Natural killer cell (primary cell): ENCODE measurements around the gene WDR5. TPM values are rescaled to one million over a fixed set of nuclear protein-coding genes. Genes with fewer than 3 reads are reported as not detected.

Source experiments
- ATAC-seq, 3 donors: fragments of 150-1000 bp in 2 of 3; fragments of 200-7000 bp in 1 of 3; cut with Tn5 transposase; 1 replicate in 1 of 3; 2 replicates in 2 of 3; pipeline ENCODE4 v1.10.0; 2021; ENCODE audit warnings: mild to moderate bottlenecking in 2 of 3, moderate library complexity in 2 of 3
- DNase-seq, 2 donors: peaks; one replicate each; pipeline versions ENCODE4 v3.0.0 to v3.0.0-alpha.2; 2013 to 2021; ENCODE audit warnings: mixed read lengths in 1 of 2
- H3K27ac ChIP-seq: one replicate; pipeline ENCODE4 v1.5.1; 2013; ENCODE audit warnings: mild to moderate bottlenecking, low read length
- H3K27me3 ChIP-seq: one replicate; pipeline ENCODE4 v1.6.1; 2013; ENCODE audit warnings: low read length; ENCODE audit not compliant: control insufficient read depth, insufficient read depth
- H3K36me3 ChIP-seq: one replicate; pipeline ENCODE4 v1.6.1; 2013; ENCODE audit warnings: low read length; ENCODE audit not compliant: control insufficient read depth, insufficient read depth
- H3K4me1 ChIP-seq: one replicate; pipeline ENCODE4 v1.6.1; 2013; ENCODE audit warnings: low read length; ENCODE audit not compliant: control insufficient read depth, insufficient read depth
- H3K4me3 ChIP-seq: one replicate; pipeline ENCODE4 v1.5.1; 2013; ENCODE audit warnings: low read length
- H3K9me3 ChIP-seq: one replicate; pipeline ENCODE4 v1.6.1; 2013; ENCODE audit warnings: low read length; ENCODE audit not compliant: control insufficient read depth, insufficient read depth
- H3K27ac Mint-ChIP-seq, 2 donors: one replicate each; pipeline ENCODE4 v1.8.0; 2022; ENCODE audit warnings: mild to moderate bottlenecking in 2 of 2, mixed read lengths in 2 of 2, moderate library complexity in 1 of 2
- H3K27me3 Mint-ChIP-seq, 2 donors: one replicate each; pipeline ENCODE4 v1.8.0; 2022; ENCODE audit warnings: low read depth in 2 of 2, mixed read lengths in 2 of 2
- H3K36me3 Mint-ChIP-seq: one replicate; pipeline ENCODE4 v1.8.0; 2022; ENCODE audit warnings: mixed read lengths
- H3K4me1 Mint-ChIP-seq, 2 donors: one replicate each; pipeline ENCODE4 v1.8.0; 2022; ENCODE audit warnings: mixed read lengths in 2 of 2
- H3K4me3 Mint-ChIP-seq: one replicate; pipeline ENCODE4 v1.8.0; 2022; ENCODE audit warnings: mild to moderate bottlenecking, moderate library complexity, mixed read lengths
- H3K9me3 Mint-ChIP-seq, 2 donors: one replicate each; pipeline ENCODE4 v1.8.0; 2022; ENCODE audit warnings: mixed read lengths in 2 of 2
- CTCF ChIP-seq: fragments of 200-600 bp; IDR thresholded peaks from one replicate; pipeline ENCODE4 v1.8.0; 2022; ENCODE audit warnings: antibody characterized with exemption
- WGBS: methylation state at CpG from one replicate; pipeline ENCODE4 v1.1.7; 2013; ENCODE audit warnings: missing lambda C conversion rate; ENCODE audit not compliant: insufficient coverage; 5-methylcytosine and 5-hydroxymethylcytosine counted together
- intact Hi-C: fragments of 100-400 bp; cut with micrococcal nuclease; formaldehyde crosslinking; loops from one replicate; pipeline ENCODE4 v1.14.2; 2022
- total RNA-seq, 4 donors: library from RNA; stranded (reverse); fragments of 120-200 nt in 1 of 4; gene quantifications; one replicate each; pipeline versions ENCODE4 v1.2.3 to v1.2.4, GENCODE V29; 2013 to 2022

Gene WDR5
- total RNA-seq, 3 donors from 2014 or later (not counting 1 experiment from before 2014, with no cell fraction given), result 12.9 to 18.6 (median 15.9) TPM

- Mint-ChIP-seq H3K27ac (no peak overlapping the region), H3K36me3 (no peaks in the 10 kb centered on the region)
Measured at GRCh38 chr9:134155812-134156377, 20.0 kb downstream of the WDR5 start.

GRCh38 chr9:134156564-134157377 is 20.9 kb downstream of the WDR5 start:
- 91% methylated on average over 33 of the region's 33 CpGs for WGBS
- ATAC-seq, result no peak
- no peaks in the 10 kb centered on the region for H3K27me3 Mint-ChIP-seq

More at GRCh38 chr9:134155812-134156377, 20.0 kb downstream of the WDR5 start:
- no peaks in the 10 kb centered on the region for H3K9me3 ChIP-seq
- intact Hi-C loops, result no loop called here
- H3K27me3 ChIP-seq, result no peaks in the 10 kb centered on the region
- peaks cover 59% of the 10 kb centered on the region for H3K36me3 ChIP-seq
- no peak for TF ChIP-seq CTCF
- H3K27me3 Mint-ChIP-seq, result no peaks in the 10 kb centered on the region
- no peak overlapping the region for H3K27ac ChIP-seq
- ATAC-seq, result no peak
- H3K4me3 ChIP-seq, result no peak overlapping the region
- H3K9me3 Mint-ChIP-seq, result no peaks in the 10 kb centered on the region
- DNase-seq, result no peak
- 98% methylated on average over 20 of the region's 20 CpGs for WGBS
- no peak overlapping the region for H3K4me3 Mint-ChIP-seq
- H3K4me1 Mint-ChIP-seq, result no peaks in the 10 kb centered on the region
- H3K4me1 ChIP-seq, result no peaks in the 10 kb centered on the region

GRCh38 chr9:134157378-134157885 is 21.6 kb downstream of the WDR5 start:
- ATAC-seq, result no peak
- Histone ChIP-seq H3K27me3 (no peaks in the 10 kb centered on the region), H3K4me3 (no peak overlapping the region), H3K36me3 (peaks cover 54% of the 10 kb centered on the region), H3K9me3 (no peaks in the 10 kb centered on the region), H3K27ac (no peak overlapping the region), H3K4me1 (peaks cover 1% of the 10 kb centered on the region)
- intact Hi-C loops, result no loop called here
- H3K9me3 Mint-ChIP-seq, result no peaks in the 10 kb centered on the region
- peaks cover 5 to 6% of the 10 kb centered on the region in 2 donors for H3K4me1 Mint-ChIP-seq
- WGBS, result 97% methylated on average over 23 of the region's 23 CpGs
- H3K4me3 Mint-ChIP-seq, result no peak overlapping the region
- TF ChIP-seq CTCF, result no peak
- H3K36me3 Mint-ChIP-seq, result no peaks in the 10 kb centered on the region
- H3K27me3 Mint-ChIP-seq, result no peaks in the 10 kb centered on the region
- no peak overlapping the region for H3K27ac Mint-ChIP-seq
- no peak for DNase-seq

More at GRCh38 chr9:134156564-134157377, 20.9 kb downstream of the WDR5 start:
- Mint-ChIP-seq H3K9me3 (no peaks in the 10 kb centered on the region), H3K36me3 (no peaks in the 10 kb centered on the region), H3K27ac (no peak overlapping the region), H3K4me3 (no peak overlapping the region), H3K4me1 (peaks cover 0 to under 1% of the 10 kb centered on the region in 2 donors)
- Histone ChIP-seq H3K36me3 (peaks cover 59% of the 10 kb centered on the region), H3K9me3 (no peaks in the 10 kb centered on the region), H3K27me3 (no peaks in the 10 kb centered on the region), H3K4me3 (no peak overlapping the region), H3K4me1 (no peaks in the 10 kb centered on the region), H3K27ac (no peak overlapping the region)
- intact Hi-C loops, result no loop called here
- TF ChIP-seq CTCF, result no peak
- DNase-seq, result no peak
